NOMO-1 treated with dmso at 0.1 percent for 144 hours (cell line): ENCODE measurements around the gene MATN4.
A peak's percentile ranks its signal among the peaks of the same experiment; 100 is the strongest.

Experiments
- DNase-seq: peaks from one replicate; lab custom pipeline; 2025; ENCODE audit not compliant: unreplicated experiment; lab: John Stamatoyannopoulos, UW

MATN4 gene

DNA sequence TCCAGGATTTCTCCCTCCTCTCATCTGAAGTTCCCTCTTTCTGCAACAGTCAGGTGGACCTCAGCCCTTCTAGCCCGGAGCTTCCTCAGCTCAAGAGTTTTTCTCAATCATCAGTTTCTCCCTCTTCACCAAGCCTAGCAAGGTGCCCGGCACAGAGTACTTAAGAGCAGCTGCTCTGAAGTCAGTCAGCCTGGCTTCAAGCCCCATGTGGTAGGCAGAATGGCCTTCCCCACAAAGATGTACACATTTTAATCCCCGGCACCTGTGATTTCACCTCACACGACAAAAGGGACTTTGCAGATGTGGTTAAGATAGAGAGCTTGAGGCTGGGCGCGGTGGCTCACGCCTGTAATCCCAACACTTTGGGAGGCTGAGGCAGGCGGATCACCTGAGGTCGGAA, 16.6 kb downstream of the MATN4 start:
- no peak for DNase-seq

DNA sequence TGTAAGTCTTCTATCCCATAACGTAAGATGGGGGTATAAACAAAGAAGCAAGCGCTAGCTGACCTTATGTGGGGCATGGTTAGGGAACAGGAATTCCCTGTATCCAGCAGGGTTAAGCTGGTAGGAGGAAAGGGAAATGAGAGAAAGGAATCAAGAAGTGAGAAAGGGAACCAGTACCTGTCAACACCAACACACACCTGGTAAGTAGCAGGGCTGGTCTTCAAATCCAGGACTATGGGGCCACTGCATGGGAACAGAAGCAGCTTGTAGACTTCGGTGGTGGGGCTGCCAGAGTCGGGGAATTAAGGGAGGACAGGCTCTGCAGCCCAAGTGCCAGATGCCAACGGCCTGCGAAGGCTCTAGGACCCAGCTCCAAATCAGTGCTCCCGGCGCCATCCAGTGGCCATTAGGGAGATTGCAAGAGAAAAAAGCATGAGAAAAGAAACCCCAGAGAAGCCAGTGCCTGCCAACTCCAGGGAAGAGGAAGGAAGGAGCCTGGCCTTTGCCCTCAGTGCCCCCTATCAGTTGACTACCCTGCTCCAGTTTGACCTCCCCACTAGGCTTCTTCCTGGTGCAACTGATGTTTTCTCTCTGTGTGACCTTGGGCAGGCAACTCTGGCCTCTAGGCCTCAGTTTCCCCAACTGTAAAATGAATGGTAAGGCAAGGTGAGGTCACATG, 17.3 kb downstream of the MATN4 start:
- DNase-seq: peak; percentile 66

DNA sequence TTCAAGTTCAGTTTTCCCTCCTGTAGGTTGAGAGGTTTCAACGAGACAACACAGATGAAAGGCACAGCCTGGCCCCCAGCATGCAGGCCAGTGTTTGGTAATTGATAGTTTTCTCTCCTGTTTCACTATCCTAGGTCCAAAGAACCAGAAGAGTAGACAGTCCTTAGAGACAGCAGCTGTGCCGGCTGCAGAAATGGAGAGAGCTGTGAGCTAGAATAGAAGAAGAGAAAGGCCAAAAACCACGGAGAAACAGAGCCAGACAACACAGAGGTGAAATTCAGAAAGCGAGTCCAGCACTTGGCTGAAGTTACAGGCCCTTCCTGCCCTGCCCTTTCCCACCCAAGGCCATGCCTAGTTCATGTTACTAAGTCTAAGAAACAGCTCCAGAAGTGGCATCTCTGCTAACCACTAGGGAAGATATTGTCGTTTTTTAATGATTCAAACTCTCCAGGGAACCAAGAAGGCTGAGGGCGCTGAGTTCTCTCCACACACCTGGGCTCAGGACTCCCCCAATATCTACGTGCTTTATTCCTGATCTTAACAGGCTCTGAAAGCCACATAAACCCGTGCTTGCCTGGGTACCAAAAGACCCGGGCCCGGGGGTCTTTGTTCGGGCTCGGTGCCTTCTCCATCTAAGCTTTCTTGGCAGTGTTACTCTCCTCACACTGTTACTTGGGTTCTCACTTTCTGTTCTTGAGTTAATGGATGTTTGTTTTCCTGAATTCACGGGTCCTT, 18.0 kb downstream of the MATN4 start:
- DNase-seq: no peak

DNA sequence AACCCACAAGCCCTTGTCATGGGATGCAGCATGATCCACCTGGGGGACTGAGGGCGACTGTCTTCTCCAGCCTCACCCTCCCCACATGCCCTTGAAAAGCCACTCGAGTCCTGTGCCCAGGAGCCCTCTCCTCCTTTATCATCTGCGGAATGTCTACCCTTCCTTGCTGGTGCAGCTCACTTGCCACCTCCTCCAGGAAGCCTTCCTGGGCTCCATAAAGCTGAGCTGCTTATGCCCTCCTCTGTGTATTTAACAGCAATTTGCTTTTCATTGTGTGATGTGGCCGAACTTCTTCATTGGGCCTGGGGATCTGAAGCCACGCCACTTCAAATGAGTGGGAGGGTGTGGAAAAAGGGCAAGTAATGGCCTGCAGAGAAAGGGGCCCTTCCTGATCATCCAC, 19.2 kb downstream of the MATN4 start:
- no peak for DNase-seq

DNA sequence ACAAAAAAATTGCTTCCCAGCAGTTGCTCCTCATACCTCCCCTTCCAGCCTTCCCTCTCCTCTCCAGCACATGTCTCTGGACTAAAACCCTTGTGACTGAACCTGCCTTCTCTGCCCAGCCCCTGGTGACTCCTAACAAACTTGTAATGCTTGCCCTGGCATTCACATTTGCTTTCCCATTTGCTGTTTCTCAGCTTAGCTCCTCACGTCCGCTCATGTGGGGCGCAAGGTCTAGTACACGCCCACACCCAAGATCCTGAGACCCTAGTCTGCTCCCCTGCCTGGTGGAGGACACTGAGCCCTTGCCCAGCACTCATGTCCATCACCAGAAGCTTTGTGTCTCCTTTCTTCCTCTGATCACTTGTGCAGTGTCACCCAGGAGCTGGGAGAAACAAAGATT, 19.7 kb downstream of the MATN4 start:
- no peak for DNase-seq

DNA sequence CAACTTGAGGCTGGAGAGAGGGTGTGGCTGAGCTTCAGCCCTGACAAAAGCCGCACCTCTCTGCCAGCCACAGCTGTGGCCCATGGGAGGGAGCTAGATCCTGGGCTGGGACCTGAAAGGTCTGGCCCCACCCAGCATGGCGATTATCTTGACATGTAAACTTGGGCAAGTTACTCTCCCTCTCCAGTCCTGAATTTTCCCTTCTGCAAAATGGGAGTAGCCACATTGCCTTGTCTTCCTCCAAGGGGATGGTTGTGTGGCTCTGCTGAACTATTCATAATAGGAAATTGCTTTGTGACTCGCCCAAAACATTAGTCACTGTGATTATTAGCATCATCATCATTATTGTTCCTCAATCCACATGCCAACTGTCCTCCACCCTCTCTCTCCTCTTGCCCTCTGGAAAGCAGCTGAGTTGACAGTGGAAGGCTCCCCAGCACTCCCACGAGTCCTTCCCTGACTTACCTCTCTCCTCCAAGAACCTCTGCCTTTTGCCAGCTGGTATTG, 24.5 kb downstream of the MATN4 start:
- no peak for DNase-seq

DNA sequence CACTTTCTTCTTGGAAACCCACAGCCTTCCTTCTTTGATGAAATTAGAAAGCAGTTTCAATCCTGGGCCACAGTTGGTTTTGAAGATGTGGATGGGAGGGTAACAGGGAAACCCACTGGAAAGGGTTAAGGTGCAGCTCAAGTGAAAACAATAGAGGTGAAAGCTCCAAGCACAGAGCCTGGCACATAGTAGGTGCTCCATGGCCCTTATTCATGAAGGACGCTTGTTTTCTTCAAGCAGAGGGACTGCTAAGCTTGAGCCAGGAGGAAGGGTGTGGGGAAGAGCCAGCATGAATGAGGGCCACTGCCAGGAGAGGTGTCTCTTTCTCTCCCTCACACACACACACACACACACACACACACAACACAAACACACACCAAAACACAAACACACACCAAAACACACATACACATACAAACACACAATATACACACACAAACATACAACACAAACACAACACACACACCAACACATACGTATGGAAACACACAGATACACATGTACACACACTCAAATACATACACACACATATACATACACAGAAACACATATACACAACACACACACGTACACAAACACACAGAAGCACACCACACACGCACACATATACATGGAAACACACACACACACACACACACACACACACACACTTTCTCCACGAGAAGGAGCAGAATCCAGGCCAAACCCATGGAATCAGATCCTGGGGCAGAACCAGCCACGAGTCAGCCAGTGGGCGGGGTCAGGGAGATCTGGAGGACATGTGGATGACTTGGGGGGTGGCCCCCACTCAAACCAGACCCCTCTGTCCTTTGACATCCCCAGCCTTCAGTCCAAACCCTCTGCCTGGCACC, 25.2 kb downstream of the MATN4 start:
- DNase-seq: no peak

DNA sequence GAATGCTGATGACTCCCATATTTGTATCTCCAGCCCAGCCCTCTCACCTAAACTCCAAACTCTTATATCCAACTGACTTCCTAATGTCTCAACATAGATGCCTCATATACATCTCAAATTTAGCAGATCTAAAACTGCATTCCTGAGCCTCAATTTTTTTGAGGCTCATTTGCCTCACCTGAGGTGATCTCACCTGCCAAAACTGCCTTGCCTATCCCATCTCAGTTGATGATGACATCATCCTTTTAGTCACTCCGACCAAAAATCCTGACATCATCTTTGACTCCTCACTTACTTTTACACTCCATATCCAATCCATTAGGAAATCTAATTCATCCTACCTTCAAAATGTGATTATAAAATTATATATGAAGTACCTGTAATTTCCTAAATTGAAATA, 28.1 kb downstream of the MATN4 start:
- DNase-seq: no peak

DNA sequence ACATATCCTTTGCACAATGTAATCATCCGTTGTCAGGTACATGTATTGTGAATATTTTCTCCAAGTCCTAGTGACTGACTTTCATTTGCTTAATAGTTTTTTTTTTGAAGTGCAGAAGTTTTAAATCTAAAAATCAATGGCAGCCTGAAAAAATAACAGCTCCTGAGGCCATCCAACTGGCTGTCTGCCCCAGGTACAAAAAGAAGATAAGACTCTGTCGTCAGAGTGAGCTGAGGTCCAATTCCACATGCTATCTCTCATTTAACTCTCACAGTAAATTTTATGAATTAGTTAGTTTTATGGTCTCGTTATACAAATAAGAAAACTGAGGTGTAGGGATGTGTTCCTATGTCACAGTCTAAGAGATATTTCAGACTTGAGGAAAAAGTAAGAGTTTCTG, 32.8 kb downstream of the MATN4 start:
- DNase-seq: no peak

DNA sequence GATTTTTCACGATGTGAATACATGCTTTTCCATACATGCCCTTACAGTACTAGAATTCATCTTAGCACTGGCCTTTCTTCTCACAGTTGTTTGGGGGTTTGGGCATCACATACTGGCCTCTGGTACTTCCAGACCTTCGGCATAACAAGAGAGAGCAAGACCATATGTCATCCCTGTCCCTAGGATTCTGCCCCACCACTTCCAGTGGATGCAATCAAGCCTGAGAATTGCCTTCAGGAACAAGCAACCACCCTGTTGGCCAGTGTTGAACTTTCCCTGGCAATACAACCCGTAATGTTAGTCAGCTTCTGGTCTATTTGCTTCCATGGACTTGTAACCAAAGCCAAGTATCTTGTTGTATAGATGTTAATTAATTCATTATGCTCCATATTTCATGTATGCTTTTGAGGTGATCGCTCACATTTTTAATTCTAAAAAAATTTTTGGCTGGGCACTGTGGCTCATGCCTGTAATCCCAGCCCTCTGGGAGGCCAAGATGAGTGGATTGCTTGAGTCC, 38.3 kb downstream of the MATN4 start:
- no peak for DNase-seq

DNA sequence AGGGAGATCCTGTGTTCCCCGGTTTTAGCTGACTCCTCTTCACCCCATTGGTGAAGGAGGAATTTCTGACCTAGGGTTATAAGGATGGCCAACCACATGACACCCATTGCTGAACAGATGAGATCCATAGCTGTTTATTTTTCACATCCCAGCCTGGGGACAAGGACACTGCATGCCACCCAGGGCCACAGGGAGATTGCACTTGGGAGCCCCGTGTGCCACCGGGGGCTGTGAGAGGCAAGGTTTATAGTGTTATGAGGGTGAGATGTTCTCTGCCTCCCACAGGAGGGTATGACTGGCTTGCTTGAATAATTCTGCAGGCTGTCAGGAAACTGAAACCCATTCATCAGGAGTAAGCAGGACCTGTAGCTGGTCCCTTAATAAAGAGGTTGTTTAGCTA, 39.0 kb downstream of the MATN4 start:
- no peak for DNase-seq

DNA sequence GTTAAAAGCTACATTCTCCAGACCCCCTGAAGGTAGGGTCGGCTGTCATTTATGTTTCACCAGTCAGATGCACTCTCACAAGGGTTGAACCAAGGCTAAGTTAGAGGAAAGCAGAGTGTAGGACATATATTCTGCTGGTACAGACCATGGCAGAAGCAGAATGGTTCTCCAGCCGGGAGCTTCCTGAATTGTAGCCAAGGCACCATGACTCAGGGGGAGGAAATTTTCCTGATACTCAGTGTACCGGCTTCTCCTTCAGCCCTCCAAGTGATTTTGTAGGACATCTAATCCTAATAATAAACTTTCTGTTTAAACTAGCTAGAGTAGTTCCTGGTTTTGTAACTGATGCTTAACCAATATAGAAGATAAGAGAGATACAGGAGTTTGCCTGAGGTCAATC, 39.6 kb downstream of the MATN4 start:
- DNase-seq: no peak

DNA sequence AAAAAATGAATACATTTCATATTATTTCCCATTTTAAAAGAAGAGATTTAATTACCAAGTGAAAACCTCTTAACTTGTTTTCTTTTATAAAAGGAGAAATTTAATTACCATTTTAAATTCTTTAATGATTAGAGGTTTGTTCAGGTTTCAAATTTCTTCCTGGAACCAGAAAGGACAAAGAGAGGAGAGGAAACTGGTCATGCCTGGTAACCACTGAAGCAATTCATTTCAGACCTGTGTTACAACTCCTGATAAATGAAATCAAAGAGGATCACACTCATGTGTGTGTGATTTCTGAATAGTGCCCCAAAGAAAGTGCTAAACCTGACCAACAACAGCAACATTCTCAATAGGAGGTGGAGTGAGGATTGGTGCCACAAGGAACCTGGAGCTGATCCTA, 41.1 kb downstream of the MATN4 start:
- no peak for DNase-seq

DNA sequence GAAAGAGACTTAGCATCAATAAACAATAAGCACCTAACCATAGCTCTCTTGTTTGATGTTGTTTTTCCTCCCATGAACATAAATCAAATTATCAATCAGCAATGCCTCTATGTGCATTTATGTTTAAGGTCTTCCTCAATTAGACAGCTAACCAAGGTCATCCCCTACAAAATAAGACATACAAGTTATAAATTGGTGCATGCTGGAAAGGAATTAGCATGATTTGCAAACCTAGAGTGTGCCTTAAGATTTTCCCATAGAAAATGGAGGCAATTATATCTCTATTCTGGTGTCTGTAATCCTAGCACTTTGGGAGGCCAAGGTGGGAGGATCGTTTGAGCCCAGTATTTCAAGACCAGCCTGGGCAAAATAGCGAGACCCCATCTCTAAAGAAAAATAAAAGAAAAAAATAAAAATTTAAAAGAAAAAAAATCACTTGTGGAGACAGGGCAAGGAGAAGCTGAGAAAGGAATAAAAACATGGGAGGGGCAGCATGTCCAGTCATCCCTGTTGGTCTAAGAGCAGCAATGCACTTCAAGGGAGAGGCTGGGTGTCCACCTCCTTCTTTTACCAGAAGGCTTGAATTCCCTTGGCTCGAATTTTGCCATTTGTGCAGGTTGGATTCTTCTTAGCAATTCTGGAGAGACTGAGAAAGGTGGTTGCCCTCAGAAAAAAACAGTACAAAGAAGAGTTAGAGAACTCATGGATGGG, 44.4 kb downstream of the MATN4 start:
- no peak for DNase-seq

DNA sequence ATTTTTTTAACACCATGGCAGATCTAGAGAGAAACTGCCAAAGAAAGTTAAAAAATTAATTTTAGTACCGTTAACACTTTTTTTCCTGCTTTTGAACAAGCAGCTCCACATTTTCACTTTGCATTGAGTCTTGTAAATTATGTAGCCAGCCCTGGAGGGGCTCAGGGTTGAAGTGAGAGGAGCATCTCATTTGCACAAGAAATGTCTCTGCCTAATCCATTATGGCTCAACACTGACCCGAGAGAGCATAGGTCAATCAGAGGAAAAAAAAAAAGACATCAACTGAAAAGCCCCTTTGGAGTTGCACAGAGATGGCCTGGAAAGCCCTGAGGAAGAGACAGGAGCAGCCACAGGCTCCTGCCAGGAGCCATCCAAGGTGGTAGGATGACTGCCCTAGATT, 49.4 kb downstream of the MATN4 start:
- DNase-seq: no peak

DNA sequence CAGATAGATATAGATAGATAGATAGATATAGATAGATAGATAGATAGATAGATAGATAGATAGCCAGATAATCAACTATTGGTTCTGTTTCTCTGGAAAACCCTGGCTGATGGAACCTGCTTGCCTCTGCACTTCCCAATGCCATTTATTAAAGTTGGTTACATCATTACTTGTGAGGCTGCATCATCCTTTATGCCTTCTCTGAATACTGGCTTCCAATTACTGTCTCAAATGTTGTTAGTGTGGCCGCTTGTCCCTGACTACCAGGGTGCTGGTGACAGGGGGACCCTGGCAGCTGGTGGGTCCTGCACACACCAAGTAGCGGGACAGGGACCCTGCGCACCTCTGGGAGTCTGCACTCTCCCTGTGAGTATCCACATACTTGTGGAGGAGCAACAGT, 49.8 kb downstream of the MATN4 start:
- DNase-seq: no peak

DNA sequence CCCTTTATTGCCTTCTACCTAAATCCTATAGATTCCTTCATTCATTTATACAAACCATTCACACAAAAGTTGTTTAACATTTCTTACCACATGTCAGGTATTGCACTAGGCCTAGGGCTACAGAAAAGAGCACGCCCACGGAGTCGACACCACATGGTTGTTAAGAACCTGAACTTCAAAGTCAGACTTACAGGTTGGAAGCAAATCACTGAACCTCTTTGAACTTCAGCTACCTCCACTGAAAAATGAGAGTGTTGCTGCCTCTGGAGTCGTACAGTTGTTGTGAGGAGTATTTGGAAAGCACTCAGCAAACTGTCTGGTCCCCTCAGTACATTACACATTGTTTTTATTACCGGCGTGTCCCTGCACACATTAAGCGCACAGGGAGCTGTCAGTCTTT, 50.4 kb downstream of the MATN4 start:
- no peak for DNase-seq

DNA sequence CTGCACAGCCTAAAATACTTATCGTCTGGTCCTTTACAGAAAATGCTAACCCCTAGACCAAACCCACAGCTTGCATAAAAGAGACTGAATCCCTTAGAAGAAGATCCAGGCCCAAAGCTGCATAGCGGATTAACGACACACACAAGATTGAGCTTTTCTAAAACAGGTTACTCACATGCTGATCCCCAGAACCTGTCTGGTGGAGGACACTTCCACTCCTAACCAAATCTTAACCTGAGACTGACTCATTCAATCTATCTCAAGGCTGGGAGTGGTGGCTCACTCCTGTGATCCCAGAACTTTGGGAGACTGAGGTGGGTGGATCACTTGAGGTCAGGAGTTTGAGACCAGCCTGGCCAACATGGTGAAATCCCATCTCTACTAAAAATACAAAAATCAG, 50.9 kb downstream of the MATN4 start:
- no peak for DNase-seq

DNA sequence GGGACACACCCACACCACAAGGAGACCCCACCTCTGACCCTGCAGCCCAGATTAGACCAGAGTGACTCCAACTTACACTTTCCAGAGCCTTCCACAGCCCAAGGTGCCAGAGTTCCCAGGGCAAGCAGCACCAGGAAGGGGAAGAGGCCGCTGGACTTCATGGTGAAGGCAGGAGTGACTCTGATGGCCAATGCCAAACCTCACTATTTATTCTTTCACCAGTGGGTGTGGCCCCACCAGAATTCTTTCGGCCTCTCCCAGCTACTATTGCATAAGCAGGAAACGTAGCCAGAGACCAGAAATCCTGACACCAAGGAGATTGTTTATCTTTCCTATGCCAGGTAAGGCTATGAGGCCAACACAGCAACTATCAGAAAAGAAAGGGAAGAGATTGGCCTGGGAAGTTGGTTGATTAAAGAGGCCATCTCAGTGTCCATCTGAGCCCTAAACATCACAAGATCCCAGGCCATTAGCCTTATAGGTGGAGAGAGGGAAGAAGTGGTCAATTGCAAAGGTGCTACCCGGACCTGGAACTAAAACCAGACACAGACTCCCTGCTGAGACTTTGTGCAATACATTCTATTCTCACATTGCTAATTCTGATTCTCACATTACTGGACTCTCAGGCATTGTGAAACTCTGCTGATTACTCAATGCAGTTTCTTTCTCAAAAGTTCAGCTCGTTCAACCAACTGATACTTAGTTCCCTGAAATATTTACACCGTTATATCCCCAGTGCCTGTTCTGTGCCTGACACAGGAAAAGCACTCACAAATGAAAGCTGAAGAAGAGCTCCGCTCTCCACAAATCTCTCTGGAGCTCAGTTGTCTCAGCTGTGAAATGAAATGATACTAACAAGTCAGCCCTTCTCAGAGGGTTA, 53.5 kb downstream of the MATN4 start, which contains the start of gene SLPI:
Gene SLPI (minus strand): TSS at position 182 of the 880 bp plus-strand sequence. CDS start 21 bp downstream, at position 161.
- DNase-seq: peak; percentile 64

DNA sequence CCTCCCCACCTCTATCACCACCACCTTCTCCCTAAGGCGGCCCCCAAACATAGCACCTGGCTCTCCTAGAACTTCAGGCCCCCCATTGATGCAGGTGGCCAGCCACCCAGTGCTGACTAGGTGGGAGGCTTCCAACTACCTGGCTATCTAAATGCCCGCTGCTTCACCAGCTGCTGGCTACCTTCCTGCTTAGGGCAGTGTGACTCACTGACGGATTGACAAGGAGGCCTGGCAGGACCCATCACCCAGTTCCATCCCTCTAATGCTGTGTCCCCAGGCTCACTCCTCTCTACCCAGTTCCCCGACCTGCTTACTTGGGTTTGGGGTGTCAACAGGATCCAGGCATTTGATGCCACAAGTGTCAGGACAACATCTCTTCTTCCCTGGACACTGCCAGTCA, 54.8 kb downstream of the MATN4 start:
- no peak for DNase-seq
